Measurements from ENCODE around the gene SRRM3.

SRRM3 gene

GRCh38 chr7:76246804-76247389 is 45.2 kb downstream of the SRRM3 start:
- H4K20me1 ChIP-seq (ENCODE audit: insufficient read depth, low read length): no peaks in the 10 kb centered on the region
- H3K4me1 ChIP-seq (ENCODE audit: low read length): no peaks in the 10 kb centered on the region
- no peak for TF ChIP-seq EZH2phosphoT487 (IDR thresholded peaks at IDR 0.05; ENCODE audit: low read depth)
- TF ChIP-seq, protein P1, sequence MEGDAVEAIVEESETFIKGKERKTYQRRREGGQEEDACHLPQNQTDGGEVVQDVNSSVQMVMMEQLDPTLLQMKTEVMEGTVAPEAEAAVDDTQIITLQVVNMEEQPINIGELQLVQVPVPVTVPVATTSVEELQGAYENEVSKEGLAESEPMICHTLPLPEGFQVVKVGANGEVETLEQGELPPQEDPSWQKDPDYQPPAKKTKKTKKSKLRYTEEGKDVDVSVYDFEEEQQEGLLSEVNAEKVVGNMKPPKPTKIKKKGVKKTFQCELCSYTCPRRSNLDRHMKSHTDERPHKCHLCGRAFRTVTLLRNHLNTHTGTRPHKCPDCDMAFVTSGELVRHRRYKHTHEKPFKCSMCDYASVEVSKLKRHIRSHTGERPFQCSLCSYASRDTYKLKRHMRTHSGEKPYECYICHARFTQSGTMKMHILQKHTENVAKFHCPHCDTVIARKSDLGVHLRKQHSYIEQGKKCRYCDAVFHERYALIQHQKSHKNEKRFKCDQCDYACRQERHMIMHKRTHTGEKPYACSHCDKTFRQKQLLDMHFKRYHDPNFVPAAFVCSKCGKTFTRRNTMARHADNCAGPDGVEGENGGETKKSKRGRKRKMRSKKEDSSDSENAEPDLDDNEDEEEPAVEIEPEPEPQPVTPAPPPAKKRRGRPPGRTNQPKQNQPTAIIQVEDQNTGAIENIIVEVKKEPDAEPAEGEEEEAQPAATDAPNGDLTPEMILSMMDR (IDR thresholded peaks at IDR 0.05; ENCODE audit: low read depth, low read length): no peak
- H3K27ac ChIP-seq (ENCODE audit: low read length): no peak overlapping the region
- H3K9me3 ChIP-seq (ENCODE audit: insufficient read depth, low read length): no peaks in the 10 kb centered on the region
- no peaks in the 10 kb centered on the region for H3K79me2 ChIP-seq (ENCODE audit: low read length)
- H2AFZ ChIP-seq (ENCODE audit: low read depth, low read length): no peak overlapping the region
- no peak overlapping the region for H3K4me2 ChIP-seq (ENCODE audit: low read length)
- H3K27me3 ChIP-seq (ENCODE audit: low read depth, low read length): no peaks in the 10 kb centered on the region
- H3K4me3 ChIP-seq (ENCODE audit: low read length): no peak overlapping the region
- no peak overlapping the region for H3K9ac ChIP-seq (ENCODE audit: low read length)
- no peaks in the 10 kb centered on the region for H3K36me3 ChIP-seq (replicated peaks; ENCODE audit: low read depth, low read length)

GRCh38 chr7:76247938-76248337 is 46.2 kb downstream of the SRRM3 start:
- Histone ChIP-seq H3K9ac (ENCODE audit: low read length) (no peak overlapping the region), H3K36me3 (replicated peaks; ENCODE audit: low read depth, low read length) (no peaks in the 10 kb centered on the region), H2AFZ (ENCODE audit: low read depth, low read length) (no peak overlapping the region), H3K27me3 (ENCODE audit: low read depth, low read length) (no peaks in the 10 kb centered on the region), H3K79me2 (ENCODE audit: low read length) (no peaks in the 10 kb centered on the region), H3K4me3 (ENCODE audit: low read length) (no peak overlapping the region), H3K9me3 (ENCODE audit: insufficient read depth, low read length) (no peaks in the 10 kb centered on the region), H3K4me2 (ENCODE audit: low read length) (no peak overlapping the region), H3K4me1 (ENCODE audit: low read length) (no peaks in the 10 kb centered on the region), H3K27ac (ENCODE audit: low read length) (no peak overlapping the region), H4K20me1 (ENCODE audit: insufficient read depth, low read length) (no peaks in the 10 kb centered on the region)
- TF ChIP-seq EZH2phosphoT487 (IDR thresholded peaks at IDR 0.05; ENCODE audit: low read depth): no peak
- TF ChIP-seq, protein P1 (IDR thresholded peaks at IDR 0.05; ENCODE audit: low read depth, low read length): no peak

GRCh38 chr7:76252021-76252420 is 50.3 kb downstream of the SRRM3 start:
- H3K9me3 ChIP-seq (ENCODE audit: insufficient read depth, low read length): no peaks in the 10 kb centered on the region
- H4K20me1 ChIP-seq (ENCODE audit: insufficient read depth, low read length): no peaks in the 10 kb centered on the region
- H3K27me3 ChIP-seq (ENCODE audit: low read depth, low read length): no peaks in the 10 kb centered on the region
- no peak overlapping the region for H3K9ac ChIP-seq (ENCODE audit: low read length)
- TF ChIP-seq, protein P1 (IDR thresholded peaks at IDR 0.05; ENCODE audit: low read depth, low read length): no peak
- no peak for TF ChIP-seq EZH2phosphoT487 (IDR thresholded peaks at IDR 0.05; ENCODE audit: low read depth)
- H3K4me3 ChIP-seq (ENCODE audit: low read length): no peak overlapping the region
- no peak overlapping the region for H3K4me2 ChIP-seq (ENCODE audit: low read length)
- H3K36me3 ChIP-seq (replicated peaks; ENCODE audit: low read depth, low read length): no peaks in the 10 kb centered on the region
- H3K79me2 ChIP-seq (ENCODE audit: low read length): no peaks in the 10 kb centered on the region
- H3K4me1 ChIP-seq (ENCODE audit: low read length): no peaks in the 10 kb centered on the region
- H2AFZ ChIP-seq (ENCODE audit: low read depth, low read length): no peak overlapping the region
- H3K27ac ChIP-seq (ENCODE audit: low read length): no peak overlapping the region

- Histone ChIP-seq H3K27ac (ENCODE audit: low read length) (no peak overlapping the region), H3K4me2 (ENCODE audit: low read length) (no peak overlapping the region), H2AFZ (ENCODE audit: low read depth, low read length) (no peak overlapping the region), H3K36me3 (replicated peaks; ENCODE audit: low read depth, low read length) (no peaks in the 10 kb centered on the region), H3K27me3 (ENCODE audit: low read depth, low read length) (no peaks in the 10 kb centered on the region), H3K4me1 (ENCODE audit: low read length) (no peaks in the 10 kb centered on the region), H3K79me2 (ENCODE audit: low read length) (no peaks in the 10 kb centered on the region), H3K4me3 (ENCODE audit: low read length) (no peak overlapping the region), H3K9me3 (ENCODE audit: insufficient read depth, low read length) (no peaks in the 10 kb centered on the region), H3K9ac (ENCODE audit: low read length) (no peak overlapping the region), H4K20me1 (ENCODE audit: insufficient read depth, low read length) (no peaks in the 10 kb centered on the region)
- no peak for TF ChIP-seq EZH2phosphoT487 (IDR thresholded peaks at IDR 0.05; ENCODE audit: low read depth)
- TF ChIP-seq, protein P1 (IDR thresholded peaks at IDR 0.05; ENCODE audit: low read depth, low read length): no peak
These were observed 53.1 kb downstream of the SRRM3 start for GRCh38 chr7:76254781-76255180.
